ENCODE data around the gene MAPK8.

Gene MAPK8

GRCh38 chr10:48464871-48465736 lies 158.6 kb downstream of the MAPK8 start:
- DNase-seq, result peak; percentile 17

GRCh38 chr10:48465860-48466521 lies 159.5 kb downstream of the MAPK8 start:
- DNase-seq, result peak; percentile 11

GRCh38 chr10:48466611-48467240 lies 160.2 kb downstream of the MAPK8 start:
- DNase-seq, result peak; percentile 5

GRCh38 chr10:48467669-48468068 lies 161.2 kb downstream of the MAPK8 start:
- peak; percentile 10 for DNase-seq

GRCh38 chr10:48468130-48468790 lies 161.8 kb downstream of the MAPK8 start:
- peak; percentile 8 for DNase-seq

- DNase-seq, result peak; percentile 15
These were observed 162.5 kb downstream of the MAPK8 start for GRCh38 chr10:48468866-48469511.

- peak; percentile 12 for DNase-seq
These were observed 163.1 kb downstream of the MAPK8 start for GRCh38 chr10:48469516-48470020.

- DNase-seq, result peak; percentile 12
These were observed 163.8 kb downstream of the MAPK8 start for GRCh38 chr10:48470115-48470892.

GRCh38 chr10:48470893-48471805 lies 164.7 kb downstream of the MAPK8 start:
- peak; percentile 19 for DNase-seq

- DNase-seq, result no peak
These were observed 166.1 kb downstream of the MAPK8 start for GRCh38 chr10:48472501-48473069.

- peak; percentile 17 for DNase-seq
These were observed 167.2 kb downstream of the MAPK8 start for GRCh38 chr10:48473704-48474103.

GRCh38 chr10:48474765-48475365 lies 168.4 kb downstream of the MAPK8 start:
- DNase-seq, result peak; percentile 4

- DNase-seq, result peak; percentile 1
These were observed 169.4 kb downstream of the MAPK8 start for GRCh38 chr10:48475943-48476278.

- peak; percentile 1 for DNase-seq
These were observed 170.0 kb downstream of the MAPK8 start for GRCh38 chr10:48476279-48476982.

- DNase-seq, result no peak
These were observed 170.7 kb downstream of the MAPK8 start for GRCh38 chr10:48477141-48477540.

- DNase-seq, result no peak
These were observed 171.1 kb downstream of the MAPK8 start for GRCh38 chr10:48477616-48478015.

GRCh38 chr10:48478469-48478868 lies 172.0 kb downstream of the MAPK8 start:
- DNase-seq, result peak; percentile 16

- peak; percentile 10 for DNase-seq
These were observed 172.7 kb downstream of the MAPK8 start for GRCh38 chr10:48478980-48479811.
